ENCODE data around the gene VSIG1. TPM values are rescaled to one million over a fixed set of nuclear protein-coding genes. Genes with fewer than 3 reads are reported as not detected.
A peak's percentile ranks its signal among the peaks of the same experiment; 100 is the strongest.

Gene VSIG1
- total RNA-seq, 1 experiment from 2014 or later, result 0.12 TPM

DNA sequence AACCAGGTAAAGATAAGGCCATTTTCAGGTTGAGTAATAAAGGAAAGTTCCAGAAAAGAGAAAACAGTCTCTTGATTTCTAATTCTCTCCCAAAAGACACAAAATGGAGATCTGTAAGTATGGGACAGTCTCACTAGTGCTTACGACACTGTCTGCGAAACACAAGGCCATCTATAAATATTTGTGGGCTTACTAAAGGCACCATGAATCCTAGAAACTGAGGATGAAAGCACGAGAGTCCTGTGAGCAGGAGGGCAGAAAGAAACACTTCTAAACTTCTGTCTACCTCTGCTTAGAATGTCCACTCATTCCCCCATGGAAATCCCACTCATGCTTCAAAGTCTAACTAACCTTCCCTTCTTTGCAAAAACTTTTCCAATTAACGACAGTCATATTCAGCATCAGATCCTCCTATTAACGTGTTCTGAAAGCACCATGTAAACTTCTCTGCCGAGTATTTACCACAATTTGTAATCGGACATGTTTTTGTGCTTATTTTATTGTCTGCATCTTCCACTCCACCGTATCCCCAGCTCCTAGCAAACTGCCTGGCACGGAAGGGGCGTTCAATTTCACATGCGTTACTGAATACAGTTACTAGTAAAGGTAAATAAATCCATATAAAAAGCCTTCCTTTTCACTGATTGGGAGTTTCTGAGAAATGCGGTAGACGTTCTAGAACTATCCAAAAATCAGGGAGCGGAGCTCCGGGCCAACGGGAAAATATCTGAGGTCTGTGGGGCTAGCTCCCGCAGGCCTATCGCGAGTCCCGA lies 45.8 kb downstream of the VSIG1 start:
- Histone ChIP-seq H3K4me3 (peak overlapping the region; percentile 63), H3K9me3 (replicated peaks) (no peaks in the 10 kb centered on the region), H3K36me3 (no peaks in the 10 kb centered on the region), H3K27ac (peak overlapping the region; percentile 76), H3K27me3 (no peaks in the 10 kb centered on the region), H3K4me1 (no peaks in the 10 kb centered on the region)
- peak in 1 of 2 experiments; percentile 20 for DNase-seq

DNA sequence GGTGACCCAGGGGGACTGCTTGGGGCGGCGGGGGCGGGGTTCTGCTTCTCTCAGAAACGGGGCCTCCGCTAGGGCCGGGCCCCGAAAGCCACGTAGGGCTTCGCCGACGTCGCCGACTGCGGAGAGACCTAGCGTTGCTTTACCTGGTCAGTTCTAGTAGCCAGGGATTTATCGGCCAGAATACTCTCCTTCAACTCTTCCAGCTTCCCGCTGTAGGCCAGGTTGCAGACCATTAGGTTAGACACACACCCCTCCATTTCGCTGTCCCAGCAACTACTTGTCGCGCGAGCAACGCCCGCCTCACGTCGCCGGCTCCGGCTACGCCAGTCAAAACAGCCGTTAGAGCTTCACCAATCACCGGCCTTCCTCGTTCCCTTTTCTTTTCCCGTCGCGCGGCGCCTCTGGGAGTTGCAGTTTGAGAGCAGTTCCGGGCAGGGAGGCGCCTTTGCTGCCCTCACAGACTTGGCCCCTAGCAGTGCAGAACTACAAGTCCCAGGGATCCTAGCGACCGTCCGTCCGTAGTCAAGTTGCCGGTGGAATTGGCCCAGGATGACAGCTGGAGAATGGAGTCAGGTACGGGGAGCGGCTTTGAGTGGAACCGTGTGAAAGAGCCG lies 46.5 kb downstream of the VSIG1 start, which contains the start of the genes ATG4A and PSMD10:
Gene ATG4A (plus strand): TSS at position 515 of the 614 bp plus-strand sequence. CDS start 49 bp downstream, at position 564.
Gene PSMD10 (minus strand): TSS at position 279 of the 614 bp plus-strand sequence. CDS start 22 bp downstream, at position 257.
- peak; percentile 91 to 95 for DNase-seq
- Histone ChIP-seq H3K36me3 (no peaks in the 10 kb centered on the region), H3K27ac (peak within 1 kb of the TSS; percentile 76), H3K9me3 (replicated peaks) (no peaks in the 10 kb centered on the region), H3K4me3 (peak within 1 kb of the TSS; percentile 63), H3K27me3 (no peaks in the 10 kb centered on the region), H3K4me1 (no peaks in the 10 kb centered on the region)

DNA sequence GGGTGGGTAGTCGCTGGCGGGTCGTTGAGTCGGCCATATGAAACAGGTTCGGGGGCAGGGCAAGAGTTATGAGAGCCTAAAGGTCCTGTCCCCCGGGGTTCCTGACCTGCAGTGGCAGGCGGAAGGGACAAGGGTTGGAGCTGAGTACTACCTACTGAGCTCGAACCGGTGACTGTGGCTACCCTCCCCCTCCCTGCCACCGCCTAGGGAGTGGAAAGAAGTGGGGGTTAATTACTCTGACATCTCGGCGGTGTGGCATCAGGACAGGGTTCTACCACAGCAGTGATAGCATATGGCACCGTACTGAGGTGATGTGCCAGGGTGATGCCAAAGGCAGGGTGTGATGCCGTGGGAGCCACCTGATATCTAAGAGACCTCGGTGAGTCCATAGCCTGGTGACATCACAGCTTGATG lies 47.0 kb downstream of the VSIG1 start:
- no peaks in the 10 kb centered on the region for H3K27me3 ChIP-seq
- no peaks in the 10 kb centered on the region for H3K9me3 ChIP-seq (replicated peaks)
- H3K4me3 ChIP-seq, result peak overlapping the region; percentile 63
- no peaks in the 10 kb centered on the region for H3K4me1 ChIP-seq
- DNase-seq, result no peak
- H3K36me3 ChIP-seq, result no peaks in the 10 kb centered on the region
- peak overlapping the region; percentile 76 for H3K27ac ChIP-seq

DNA sequence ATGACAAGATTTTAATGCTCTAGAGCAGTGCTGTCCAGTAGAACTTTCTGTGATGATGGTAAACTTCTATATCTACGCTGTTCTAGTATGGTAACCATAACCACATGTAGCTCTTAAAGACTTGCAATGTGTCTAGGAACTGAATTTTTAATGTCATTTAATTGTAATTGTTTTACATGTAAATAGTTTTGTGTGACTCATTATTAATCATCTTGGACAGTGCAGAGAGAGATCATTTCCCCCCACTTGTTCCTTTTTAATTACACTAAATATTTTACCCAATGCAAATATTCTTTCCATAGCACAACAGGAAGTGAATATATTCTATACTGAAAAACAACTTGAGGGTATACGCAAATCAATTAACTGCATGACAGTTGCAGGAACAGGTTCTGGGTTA lies 52.5 kb downstream of the VSIG1 start:
- Histone ChIP-seq H3K27me3 (no peaks in the 10 kb centered on the region), H3K36me3 (no peaks in the 10 kb centered on the region), H3K4me3 (no peak overlapping the region), H3K27ac (no peak overlapping the region), H3K9me3 (replicated peaks) (no peaks in the 10 kb centered on the region), H3K4me1 (no peaks in the 10 kb centered on the region)
- DNase-seq, result no peak

DNA sequence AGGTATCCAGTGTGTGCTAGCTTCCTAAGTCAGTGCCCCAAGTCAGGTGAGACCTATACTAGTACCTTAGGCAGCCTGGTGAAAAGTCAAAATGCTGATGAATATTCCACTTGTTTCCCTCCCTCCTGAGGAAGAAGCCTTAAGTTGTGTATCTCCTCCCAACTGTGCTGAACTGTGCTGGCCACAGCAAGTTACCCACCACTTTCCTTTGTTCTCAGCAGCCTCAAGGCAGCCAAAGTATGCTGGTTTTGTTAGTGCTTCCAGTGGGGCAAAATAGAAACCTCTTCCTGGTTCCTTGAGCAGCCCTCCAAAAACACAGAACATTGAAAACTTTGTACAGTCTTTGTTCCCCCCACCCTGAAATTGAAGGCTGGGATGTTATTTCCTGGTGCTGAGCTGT lies 60.6 kb downstream of the VSIG1 start:
- H3K27ac ChIP-seq, result no peak overlapping the region
- H3K4me1 ChIP-seq, result no peaks in the 10 kb centered on the region
- H3K4me3 ChIP-seq, result no peak overlapping the region
- no peaks in the 10 kb centered on the region for H3K36me3 ChIP-seq
- no peak for DNase-seq
- H3K9me3 ChIP-seq (replicated peaks), result no peaks in the 10 kb centered on the region
- H3K27me3 ChIP-seq, result no peaks in the 10 kb centered on the region

DNA sequence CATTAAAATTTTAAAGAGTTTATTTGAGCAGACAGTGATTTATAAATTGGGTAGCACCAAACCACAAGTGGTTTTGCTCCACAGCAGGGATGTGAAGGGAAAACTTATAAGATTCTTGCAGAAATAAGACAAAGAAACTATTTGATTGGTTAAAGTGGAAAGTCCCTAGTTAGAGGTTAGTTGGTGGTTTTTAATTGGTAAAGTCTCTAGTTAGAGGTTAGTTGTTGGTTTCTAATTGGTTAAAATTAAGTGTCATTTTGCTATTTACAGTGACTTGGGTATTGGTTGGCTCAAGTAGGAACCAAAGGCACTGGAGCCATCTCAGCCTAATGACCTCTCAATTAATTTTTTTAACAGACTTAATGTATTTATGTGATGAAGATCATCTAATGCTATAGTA lies 69.7 kb downstream of the VSIG1 start:
- Histone ChIP-seq H3K36me3 (no peaks in the 10 kb centered on the region), H3K4me1 (peaks cover 4% of the 10 kb centered on the region; the same call in 1 of the 2 replicates), H3K27me3 (no peaks in the 10 kb centered on the region), H3K27ac (no peak overlapping the region), H3K4me3 (no peak overlapping the region), H3K9me3 (replicated peaks) (no peaks in the 10 kb centered on the region)
- DNase-seq, result no peak

DNA sequence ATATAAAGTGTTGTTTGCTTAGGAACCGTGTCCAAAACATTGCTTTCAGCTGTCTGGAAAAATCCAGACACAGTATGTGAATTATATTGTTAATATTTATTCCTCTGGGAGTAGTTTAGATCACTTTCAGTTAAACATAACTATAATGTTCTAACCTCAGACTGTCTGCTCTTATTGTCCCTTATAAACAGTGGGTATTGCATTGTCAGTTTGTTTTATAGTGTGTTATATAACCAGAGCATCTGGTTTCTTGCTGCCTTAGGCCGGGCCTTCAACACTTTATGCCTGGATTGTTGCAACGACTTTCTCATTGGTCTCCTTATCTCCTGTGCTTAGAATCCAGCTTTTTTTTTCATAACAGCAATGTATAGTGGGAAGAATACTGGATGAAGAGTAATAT lies 73.1 kb downstream of the VSIG1 start:
- no peak overlapping the region; the same call in 1 of the 2 replicates for H3K27ac ChIP-seq
- no peaks in the 10 kb centered on the region for H3K9me3 ChIP-seq (replicated peaks)
- DNase-seq, result peak in 1 of 2 experiments; percentile 2
- peaks cover 4% of the 10 kb centered on the region; the same call in 1 of the 2 replicates for H3K4me1 ChIP-seq
- H3K4me3 ChIP-seq, result no peak overlapping the region
- H3K27me3 ChIP-seq, result no peaks in the 10 kb centered on the region
- H3K36me3 ChIP-seq, result no peaks in the 10 kb centered on the region

DNA sequence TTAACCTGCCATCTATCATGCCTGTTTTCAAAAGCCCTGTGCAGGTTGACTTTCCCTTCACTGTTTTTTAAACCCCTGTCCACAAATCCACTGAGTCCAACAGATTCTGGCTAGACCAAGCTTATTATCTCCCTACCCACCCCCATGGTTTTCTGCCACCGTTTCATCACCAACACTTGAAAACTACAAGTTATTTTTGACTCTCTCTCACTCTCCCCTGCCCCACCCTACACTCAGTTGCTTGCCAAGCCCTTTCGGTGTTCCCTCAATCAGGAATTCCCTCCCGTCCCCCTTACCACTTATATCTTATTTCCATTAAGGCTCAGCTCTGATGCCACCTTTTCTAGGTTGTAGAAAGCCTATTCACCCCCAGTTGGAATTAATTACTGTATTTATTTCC lies 76.4 kb downstream of the VSIG1 start:
- H3K4me1 ChIP-seq, result peaks cover 4% of the 10 kb centered on the region; the same call in 1 of the 2 replicates
- no peak overlapping the region for H3K27ac ChIP-seq
- DNase-seq, result no peak
- no peaks in the 10 kb centered on the region for H3K9me3 ChIP-seq (replicated peaks)
- H3K27me3 ChIP-seq, result no peaks in the 10 kb centered on the region
- H3K36me3 ChIP-seq, result no peaks in the 10 kb centered on the region
- no peak overlapping the region for H3K4me3 ChIP-seq

DNA sequence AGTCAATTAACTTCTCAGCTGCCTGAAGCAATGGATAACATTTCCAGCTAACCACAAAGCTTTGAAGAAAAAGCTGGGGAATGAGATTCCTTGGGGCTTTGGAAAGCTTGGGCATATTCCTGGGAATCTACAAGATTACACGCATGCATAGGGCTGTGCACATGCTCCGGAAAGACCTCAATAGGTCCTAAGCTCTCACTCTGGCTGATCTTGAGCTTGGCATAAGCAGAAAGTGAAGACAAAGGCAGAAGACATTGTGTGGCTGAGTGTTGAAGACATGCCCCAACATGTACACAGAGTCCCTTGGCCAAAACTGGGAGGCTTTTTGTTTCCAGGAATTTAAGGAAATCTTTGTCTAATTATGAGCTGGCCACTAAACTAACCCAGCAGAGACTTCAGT lies 77.9 kb downstream of the VSIG1 start:
- Histone ChIP-seq H3K36me3 (no peaks in the 10 kb centered on the region), H3K27ac (peak overlapping the region; percentile 35)
- peak; percentile 51 to 70 for DNase-seq

DNA sequence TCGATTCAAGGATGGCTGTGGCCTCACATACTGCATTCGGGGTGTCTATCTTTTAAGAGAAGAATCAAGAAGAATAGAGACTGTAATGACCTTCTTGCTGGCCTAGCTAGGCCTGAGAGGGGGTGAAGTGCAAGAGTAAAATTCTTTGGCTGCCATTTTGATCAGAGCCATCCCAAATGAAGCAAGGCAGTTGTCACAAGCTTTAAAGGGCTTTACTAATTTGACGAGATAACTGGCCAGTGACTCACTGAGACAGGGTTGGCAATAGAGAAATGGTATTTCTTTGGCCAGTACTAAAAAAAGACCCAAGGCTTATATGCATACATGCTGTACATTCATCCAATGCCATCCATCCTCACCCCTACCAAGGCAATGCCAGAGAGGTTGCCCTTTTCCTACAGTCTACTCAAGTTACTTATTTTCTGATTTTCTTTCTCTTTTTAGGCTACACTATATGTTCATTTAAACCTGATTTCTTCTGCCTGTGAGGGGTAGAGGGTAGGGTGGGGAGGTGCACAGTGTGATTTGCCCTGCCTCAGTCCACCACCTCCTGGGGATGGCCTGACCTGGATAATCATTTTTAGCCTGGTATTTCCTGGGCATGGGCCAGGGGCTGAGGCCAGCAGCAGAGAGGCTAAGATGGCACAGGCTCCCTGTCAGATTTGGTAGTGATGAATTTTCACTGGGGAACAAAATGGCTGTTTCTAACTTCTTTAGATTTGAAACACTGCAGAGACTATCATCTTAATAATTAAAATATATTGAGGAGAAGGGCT lies 78.9 kb downstream of the VSIG1 start:
- Histone ChIP-seq H3K9me3 (replicated peaks) (no peaks in the 10 kb centered on the region), H3K36me3 (no peaks in the 10 kb centered on the region), H3K4me3 (no peak overlapping the region), H3K27ac (no peak overlapping the region), H3K4me1 (no peaks in the 10 kb centered on the region; the same call in 1 of the 2 replicates), H3K27me3 (no peaks in the 10 kb centered on the region)
- DNase-seq, result no peak

More for the DNA sequence above, 77.9 kb downstream of the VSIG1 start:
- H3K27me3 ChIP-seq, result no peaks in the 10 kb centered on the region
- no peaks in the 10 kb centered on the region for H3K9me3 ChIP-seq (replicated peaks)
- H3K4me1 ChIP-seq, result no peaks in the 10 kb centered on the region; the same call in 1 of the 2 replicates
- H3K4me3 ChIP-seq, result no peak overlapping the region

DNA sequence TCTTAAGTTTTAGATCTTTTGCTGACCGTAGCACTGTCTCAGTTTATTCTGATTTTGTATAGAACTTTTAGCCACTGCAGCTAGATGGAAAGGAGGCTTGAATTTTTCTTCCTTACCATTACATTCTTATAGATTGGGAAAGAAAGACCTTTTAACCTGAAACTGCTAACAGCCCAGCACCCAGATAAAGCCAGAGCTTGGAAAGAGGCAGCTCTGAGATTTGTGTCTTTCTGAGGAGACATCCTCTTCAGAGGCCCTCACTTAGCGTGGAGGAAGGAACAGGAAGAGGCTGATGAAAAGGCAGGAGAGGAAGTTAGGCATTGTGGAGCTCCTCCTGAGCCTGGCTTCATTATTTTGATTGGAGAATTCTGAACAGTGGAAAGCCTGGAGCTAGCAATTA lies 81.8 kb downstream of the VSIG1 start:
- H3K27ac ChIP-seq, result no peak overlapping the region
- no peaks in the 10 kb centered on the region for H3K27me3 ChIP-seq
- no peak for DNase-seq
- H3K9me3 ChIP-seq (replicated peaks), result no peaks in the 10 kb centered on the region
- H3K36me3 ChIP-seq, result no peaks in the 10 kb centered on the region
- no peaks in the 10 kb centered on the region; the same call in 1 of the 2 replicates for H3K4me1 ChIP-seq
- H3K4me3 ChIP-seq, result no peak overlapping the region

DNA sequence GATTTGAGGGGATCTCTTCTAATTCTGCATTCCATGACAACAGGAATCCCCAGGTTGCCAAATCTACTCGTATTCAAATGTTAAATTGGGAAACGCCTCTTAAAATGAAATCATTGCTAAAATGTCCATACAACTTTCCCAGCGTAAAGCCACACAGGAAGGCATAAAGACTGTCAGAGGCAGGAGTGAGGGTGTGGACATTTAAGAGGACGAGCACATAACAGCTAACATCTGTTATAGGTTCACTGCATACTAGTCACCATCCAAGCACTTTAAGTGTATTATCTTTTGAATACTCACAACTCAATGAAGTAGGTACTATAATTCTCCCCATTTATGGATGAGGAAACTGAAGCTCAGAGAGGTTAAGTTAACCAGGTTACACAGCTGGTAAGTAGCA lies 82.3 kb downstream of the VSIG1 start:
- DNase-seq, result no peak
- Histone ChIP-seq H3K4me1 (no peaks in the 10 kb centered on the region; the same call in 1 of the 2 replicates), H3K9me3 (replicated peaks) (no peaks in the 10 kb centered on the region), H3K27me3 (no peaks in the 10 kb centered on the region), H3K27ac (no peak overlapping the region), H3K36me3 (no peaks in the 10 kb centered on the region), H3K4me3 (no peak overlapping the region)
